HepG2 (cell line): ENCODE data around the gene DNLZ. TPM values are rescaled to one million over a fixed set of nuclear protein-coding genes. Genes with fewer than 3 reads are reported as not detected.

Experiments used
- ARID3A ChIP-seq: IDR thresholded peaks from 2 replicates; pipeline ENCODE4 v1.6.1; 2012; ENCODE audit warnings: low read depth, low read length, improper control_type of control experiment
- DNMT3B ChIP-seq: conservative IDR thresholded peaks from 2 replicates; pipeline ENCODE4 v1.6.1; 2016; ENCODE audit warnings: missing biosample characterization, control low read depth
- MLXIP ChIP-seq: sonication (generic); formaldehyde crosslinking; IDR thresholded peaks from 2 replicates; pipeline ENCODE4 v1.9.0; 2021; ENCODE audit warnings: missing genetic modification reagents, borderline replicate concordance
- NONO ChIP-seq, 2 experiments: fragments of 450-650 bp in 1 of 2; sonication (generic) in 1 of 2; formaldehyde crosslinking in 1 of 2; IDR thresholded peaks in 1 of 2; conservative IDR thresholded peaks in 1 of 2; 2 replicates each; pipeline versions ENCODE4 v1.6.1 to v1.8.0; 2017 to 2022; ENCODE audit warnings: mild to moderate bottlenecking in 1 of 2, missing genetic modification reagents in 1 of 2, moderate library complexity in 1 of 2
- SKI ChIP-seq: fragments of 450-650 bp; IDR thresholded peaks from one replicate; pipeline ENCODE4 v1.6.1; 2018; ENCODE audit warnings: mild to moderate bottlenecking; ENCODE audit not compliant: partially characterized antibody
- ZBTB42 ChIP-seq: sonication (generic); formaldehyde crosslinking; IDR thresholded peaks from 2 replicates; pipeline ENCODE4 v1.5.0; 2020; ENCODE audit warnings: mild to moderate bottlenecking, missing genetic modification reagents
- ZEB1 ChIP-seq: IDR thresholded peaks from 2 replicates; pipeline ENCODE4 v1.6.1; 2012; ENCODE audit warnings: mild to moderate bottlenecking, low read depth, inconsistent platforms; ENCODE audit not compliant: insufficient replicate concordance
- ZNF280D ChIP-seq: sonication (generic); formaldehyde crosslinking; IDR thresholded peaks from 2 replicates; pipeline ENCODE4 v1.5.1; 2020; ENCODE audit warnings: mild to moderate bottlenecking, missing genetic modification reagents
- ZNF446 ChIP-seq: sonication (generic); formaldehyde crosslinking; IDR thresholded peaks from 2 replicates; pipeline ENCODE4 v1.5.0; 2020; ENCODE audit warnings: mild to moderate bottlenecking, missing genetic modification reagents
- ZNF468 ChIP-seq: sonication (generic); formaldehyde crosslinking; IDR thresholded peaks from 2 replicates; pipeline ENCODE4 v1.8.0; 2022; ENCODE audit warnings: mild to moderate bottlenecking, moderate library complexity, missing genetic modification reagents
- ZNF503 ChIP-seq: sonication (generic); formaldehyde crosslinking; IDR thresholded peaks from 2 replicates; pipeline ENCODE4 v1.4.0; 2020; ENCODE audit warnings: missing genetic modification reagents
- ZNF614 ChIP-seq: IDR thresholded peaks from 2 replicates; pipeline ENCODE4 v1.6.1; 2018; ENCODE audit warnings: missing biosample characterization, missing genetic modification reagents, inconsistent platforms, borderline replicate concordance
- ZNF691 ChIP-seq: sonication (generic); formaldehyde crosslinking; IDR thresholded peaks from 2 replicates; pipeline ENCODE4 v1.4.0; 2020; ENCODE audit warnings: missing genetic modification reagents, low read depth, mild to moderate bottlenecking, borderline replicate concordance
- ZNF746 ChIP-seq: sonication (generic); formaldehyde crosslinking; IDR thresholded peaks from 2 replicates; pipeline ENCODE4 v1.8.0; 2022; ENCODE audit warnings: mild to moderate bottlenecking, missing genetic modification reagents
- ZNF768 ChIP-seq: sonication (generic); formaldehyde crosslinking; IDR thresholded peaks from 2 replicates; pipeline ENCODE4 v1.4.0; 2020; ENCODE audit warnings: missing genetic modification reagents
- ZSCAN9 ChIP-seq: IDR thresholded peaks from 2 replicates; pipeline ENCODE4 v1.6.1; 2016; ENCODE audit warnings: borderline replicate concordance
- polyA plus RNA-seq, 8 experiments: library from polyadenylated mRNA; depleted of rRNA in 3 of 8; stranded (reverse) in 7 of 8; unstranded in 1 of 8; fragments of >200 nt; fragmentation: Illumina TruSeq in 4 of 8; extraction: Trizol in 4 of 8; gene quantifications; 2 replicates each; pipeline versions ENCODE4 v1.2.1 to v1.2.3, GENCODE V29; 2011 to 2016; ENCODE audit warnings: low read depth in 4 of 8, missing spikeins in 1 of 8, mixed read lengths in 1 of 8; ENCODE audit not compliant: insufficient read depth in 1 of 8
- total RNA-seq, 5 experiments: library from RNA; depleted of rRNA; stranded (reverse); fragments of >200 nt; fragmentation: Illumina TruSeq; extraction: Trizol; gene quantifications; 2 replicates each; pipeline ENCODE4 v1.2.3, GENCODE V29; 2016; ENCODE audit warnings: low read depth in 1 of 5

DNLZ gene
- total and polyA plus RNA-seq, 2 of the 13 experiments (the other 11 are each of a cell fraction or from before 2014, with no cell fraction given) = 3.4 to 8.0 TPM

GRCh38 chr9:136339173-136339957, 24.2 kb downstream of the DNLZ start (continued):
- TF ChIP-seq ZSCAN9 (no peak), ZEB1 (no peak), ZNF503 (CRISPR knock-in tag) (no peak), ZNF614 (CRISPR knock-in tag) (peak; percentile 64; the same call in 1 of the 2 replicates), SKI (no peak), MLXIP (CRISPR knock-in tag) (no peak), ZNF691 (peak; percentile 51; the same call in 1 of the 2 replicates), ZNF446 (CRISPR knock-in tag) (no peak), ARID3A (no peak), ZBTB42 (CRISPR knock-in tag) (no peak), ZNF768 (CRISPR knock-in tag) (peak; percentile 20; the same call in 1 of the 2 replicates), NONO (IDR thresholded peaks at IDR 0.05) (no peak), NONO (CRISPR knock-in tag; conservative IDR thresholded peaks at IDR 0.05) (no peak), ZNF468 (no peak), ZNF746 (CRISPR knock-in tag) (no peak), ZNF280D (CRISPR knock-in tag) (no peak), DNMT3B (no peak)
